ENCODE results near the gene YPEL1.

DNA sequence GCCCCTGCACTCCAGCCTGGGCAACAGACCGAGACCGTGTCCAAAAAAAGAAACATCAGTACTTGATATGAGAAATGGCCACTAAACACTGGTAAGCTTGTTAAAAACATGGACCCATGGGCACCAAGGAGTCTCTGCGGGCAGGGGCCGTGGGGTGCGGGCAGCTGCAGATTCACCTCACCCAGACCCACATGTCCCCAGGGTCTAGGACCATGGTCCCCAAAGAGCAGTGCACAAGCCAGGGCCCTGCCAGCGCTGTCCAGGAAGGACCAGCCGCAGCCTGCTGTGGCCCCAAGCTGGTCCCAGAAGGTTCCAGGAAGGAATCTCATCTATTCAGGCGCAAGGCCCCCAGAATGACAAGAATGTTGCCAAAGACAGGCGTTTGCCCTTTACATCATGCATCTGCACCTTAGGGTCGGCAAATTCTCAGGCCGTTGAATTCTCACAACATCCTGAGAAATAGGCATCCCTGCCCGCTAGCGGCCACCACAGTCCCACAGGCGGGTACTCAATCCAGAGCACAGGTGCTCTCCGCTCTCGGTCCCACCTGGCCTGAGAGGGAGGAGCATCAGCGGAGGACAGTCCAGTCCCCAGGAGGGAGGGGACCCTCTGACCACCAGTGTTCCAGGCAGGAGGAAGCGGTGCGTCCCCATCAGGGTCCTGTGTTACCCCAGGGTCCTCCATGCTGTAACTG lies 9.5 kb downstream of the YPEL1 start:
- TF ChIP-seq, protein P1, sequence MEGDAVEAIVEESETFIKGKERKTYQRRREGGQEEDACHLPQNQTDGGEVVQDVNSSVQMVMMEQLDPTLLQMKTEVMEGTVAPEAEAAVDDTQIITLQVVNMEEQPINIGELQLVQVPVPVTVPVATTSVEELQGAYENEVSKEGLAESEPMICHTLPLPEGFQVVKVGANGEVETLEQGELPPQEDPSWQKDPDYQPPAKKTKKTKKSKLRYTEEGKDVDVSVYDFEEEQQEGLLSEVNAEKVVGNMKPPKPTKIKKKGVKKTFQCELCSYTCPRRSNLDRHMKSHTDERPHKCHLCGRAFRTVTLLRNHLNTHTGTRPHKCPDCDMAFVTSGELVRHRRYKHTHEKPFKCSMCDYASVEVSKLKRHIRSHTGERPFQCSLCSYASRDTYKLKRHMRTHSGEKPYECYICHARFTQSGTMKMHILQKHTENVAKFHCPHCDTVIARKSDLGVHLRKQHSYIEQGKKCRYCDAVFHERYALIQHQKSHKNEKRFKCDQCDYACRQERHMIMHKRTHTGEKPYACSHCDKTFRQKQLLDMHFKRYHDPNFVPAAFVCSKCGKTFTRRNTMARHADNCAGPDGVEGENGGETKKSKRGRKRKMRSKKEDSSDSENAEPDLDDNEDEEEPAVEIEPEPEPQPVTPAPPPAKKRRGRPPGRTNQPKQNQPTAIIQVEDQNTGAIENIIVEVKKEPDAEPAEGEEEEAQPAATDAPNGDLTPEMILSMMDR (IDR thresholded peaks at IDR 0.05): no peak
- no peak for TF ChIP-seq POLR2A (IDR thresholded peaks at IDR 0.05)

All from body of pancreas (tissue), 4 donors.